GM19395 (cell line): ENCODE measurements around the gene COASY.

Source experiments
- ATAC-seq: cut with Tn5 transposase; IDR thresholded peaks from one replicate; pipeline ENCODE4 v1.9.1; 2021; ENCODE audit warnings: mild to moderate bottlenecking, moderate library complexity; ENCODE audit not compliant: unreplicated experiment

The COASY gene

DNA sequence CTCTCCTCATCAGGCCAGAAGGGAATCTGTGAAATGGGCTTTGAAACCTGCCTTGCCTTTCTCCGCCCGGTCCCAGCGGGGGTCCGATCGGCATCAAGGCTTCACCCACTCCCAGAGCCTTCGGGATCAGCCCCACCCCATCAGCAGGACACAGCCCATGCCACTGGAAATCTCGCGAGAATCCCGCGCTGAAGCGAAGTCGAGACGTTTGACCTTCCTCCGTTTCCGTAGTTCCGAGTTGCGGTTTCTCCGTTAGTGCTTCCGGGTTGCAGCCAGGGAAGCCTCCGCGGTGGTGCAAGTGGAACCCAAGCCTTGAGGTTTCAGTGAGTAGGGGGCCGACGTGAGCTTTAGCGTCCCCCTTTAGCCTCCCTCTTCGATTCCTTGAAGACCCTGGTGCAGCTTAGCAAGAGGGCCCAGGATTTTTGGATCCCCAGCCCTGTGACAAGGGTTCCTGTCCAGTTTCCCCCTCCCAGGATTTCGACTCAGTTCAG, at the start of gene COASY:
Gene COASY (plus strand): TSS at position 252 of the 491 bp plus-strand sequence. CDS start 475 bp downstream, outside the sequence.
- ATAC-seq: peak; percentile 62

DNA sequence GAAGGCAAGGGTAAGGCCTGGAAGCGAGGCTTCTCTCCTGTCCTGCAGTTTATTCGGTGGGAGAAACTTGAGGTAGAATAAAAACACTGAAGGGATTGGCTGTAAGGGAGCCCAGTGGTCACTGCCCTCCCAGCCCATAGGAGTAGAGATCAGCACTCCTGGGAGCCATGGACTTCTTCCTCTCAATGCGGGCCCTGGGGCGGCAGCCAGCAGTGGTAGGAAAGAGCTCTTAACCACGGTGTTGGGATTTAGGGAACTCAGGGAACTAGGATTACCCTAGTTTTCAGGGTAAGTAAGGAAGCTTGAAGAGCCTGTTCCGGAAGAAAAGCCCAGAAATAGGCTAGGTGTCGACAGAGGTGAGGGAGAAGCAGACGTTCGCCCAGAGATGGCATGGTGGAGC, 49.7 kb upstream of the COASY start:
- no peak for ATAC-seq

DNA sequence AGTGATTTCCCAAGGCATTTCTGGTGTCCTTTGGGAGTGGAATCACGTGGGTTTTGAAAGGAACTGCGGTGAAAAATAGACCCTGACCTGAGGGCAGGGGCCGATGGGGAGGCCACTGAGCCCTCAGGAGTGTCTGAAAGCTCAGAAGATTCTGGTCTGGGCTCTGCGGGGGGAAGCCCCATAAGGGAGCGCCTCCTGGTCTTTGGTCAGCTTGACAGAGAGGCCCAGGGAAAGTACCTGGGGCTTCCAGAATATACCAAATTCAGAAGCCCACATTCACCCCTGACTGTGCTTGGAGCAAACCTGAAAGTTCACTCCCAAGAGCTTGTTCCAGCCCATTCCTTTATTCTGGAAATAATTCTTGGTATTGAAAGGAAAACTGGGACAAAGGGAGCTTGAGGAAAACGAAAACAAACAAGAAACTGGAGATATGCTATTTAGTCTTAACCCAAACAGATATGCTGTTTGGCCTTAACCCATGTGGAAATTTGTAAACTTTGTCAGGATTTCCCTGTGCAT, 49.2 kb upstream of the COASY start:
- ATAC-seq: no peak

DNA sequence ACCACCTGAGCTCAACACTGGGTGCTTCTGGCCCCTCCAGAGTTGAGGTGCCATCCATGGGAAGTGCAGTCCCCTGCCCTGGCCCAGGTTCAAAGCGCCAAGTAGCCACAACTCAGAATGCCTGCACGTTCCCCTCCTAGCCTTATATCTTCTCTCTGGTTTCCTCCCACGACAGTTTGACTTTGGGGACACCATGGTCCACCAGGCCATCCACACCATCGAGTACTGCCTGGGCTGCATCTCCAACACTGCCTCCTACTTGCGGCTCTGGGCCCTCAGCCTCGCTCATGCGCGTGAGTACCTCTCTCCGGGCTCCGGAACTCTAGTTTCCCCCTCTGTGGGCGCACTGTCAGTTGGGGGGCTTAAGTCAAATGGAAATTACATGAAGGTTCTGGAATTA, 48.3 kb upstream of the COASY start:
- ATAC-seq: no peak

DNA sequence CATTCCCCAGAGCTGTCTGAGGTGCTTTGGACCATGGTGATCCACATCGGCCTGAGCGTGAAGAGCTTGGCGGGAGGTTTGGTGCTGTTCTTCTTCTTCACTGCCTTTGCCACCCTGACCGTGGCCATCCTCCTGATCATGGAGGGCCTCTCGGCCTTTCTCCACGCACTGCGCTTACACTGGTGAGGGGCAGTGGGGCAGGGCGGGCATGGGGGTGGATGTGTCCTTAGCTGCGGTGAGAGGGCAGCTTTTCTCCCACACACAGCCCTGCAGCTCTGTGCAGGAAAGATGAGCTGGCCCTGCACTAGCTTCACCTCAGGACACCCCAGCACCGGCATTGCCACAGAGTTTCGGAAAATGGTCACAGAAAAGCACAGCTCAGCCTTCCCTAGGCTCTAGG, 47.7 kb upstream of the COASY start:
- ATAC-seq: no peak

DNA sequence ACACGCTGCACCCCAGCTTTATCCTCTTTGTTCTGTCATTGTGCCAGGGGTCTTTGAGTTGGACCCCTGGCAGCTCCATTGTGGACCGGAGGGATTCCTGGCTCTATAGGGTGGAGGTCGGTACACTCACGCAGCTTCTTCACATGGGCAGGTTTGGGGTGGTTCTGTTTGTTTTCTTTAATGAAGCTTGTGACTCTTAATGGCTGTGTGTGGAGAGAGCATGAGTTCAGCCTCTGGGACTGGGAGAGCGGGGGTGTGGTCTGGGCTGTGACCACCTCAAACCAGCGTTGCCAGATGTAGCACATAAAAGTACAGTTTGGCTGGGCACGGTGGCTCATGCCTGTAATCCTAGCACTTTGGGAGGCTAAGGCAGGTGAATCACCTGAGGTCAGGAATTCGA, 47.1 kb upstream of the COASY start:
- ATAC-seq: no peak

DNA sequence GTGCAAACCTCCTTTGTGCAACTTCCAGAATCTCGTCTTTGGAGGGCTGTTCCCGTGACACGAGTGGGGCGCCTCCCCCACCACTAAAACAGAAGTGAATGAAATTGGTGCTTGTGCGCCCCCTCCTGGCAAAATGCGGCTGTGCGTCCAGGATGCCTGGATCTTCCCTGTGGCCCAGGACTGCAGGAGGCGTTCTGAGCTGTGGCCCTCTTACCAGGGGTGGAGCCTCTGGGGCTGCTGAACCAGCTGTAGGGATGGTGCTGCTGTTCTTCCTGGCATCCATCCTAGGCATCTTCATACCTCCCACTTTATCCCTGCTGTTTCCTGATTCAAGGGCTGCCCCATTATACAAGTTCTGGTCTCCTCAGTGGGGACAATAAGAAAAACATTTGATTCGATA, 44.4 kb upstream of the COASY start:
- no peak for ATAC-seq

DNA sequence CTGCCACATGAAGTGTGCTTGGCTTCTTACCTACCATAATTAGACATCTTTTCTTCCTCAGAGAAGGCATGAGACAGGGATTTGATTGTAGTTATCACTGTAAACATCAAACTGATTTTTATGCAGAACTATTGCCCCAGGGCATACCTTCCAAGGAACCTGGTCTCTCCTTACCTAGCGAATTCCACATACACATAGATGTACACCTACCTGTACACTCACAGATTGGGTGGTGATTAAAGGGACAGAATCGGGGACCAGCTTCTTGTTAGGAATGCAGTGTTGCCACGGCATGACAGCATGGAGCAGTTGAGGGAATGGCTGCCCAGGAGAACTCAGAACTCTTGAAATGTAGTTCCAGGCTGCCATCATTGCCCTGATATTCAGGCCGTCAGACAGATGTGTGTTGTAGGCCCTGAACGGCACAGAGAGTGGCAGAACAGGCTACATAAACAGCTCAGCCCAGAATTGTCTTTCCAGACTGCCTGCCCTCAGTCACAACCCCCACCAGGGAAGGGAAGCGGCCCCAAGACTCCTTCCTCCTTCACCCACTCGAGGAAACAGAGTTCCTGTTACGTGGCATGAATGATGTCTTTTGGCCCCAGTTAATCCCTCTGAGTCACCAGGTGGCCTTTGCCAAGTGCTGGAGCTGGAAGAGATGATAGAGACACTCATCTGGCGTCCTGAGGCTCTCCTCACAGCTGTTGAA, 43.7 kb upstream of the COASY start:
- no peak for ATAC-seq

DNA sequence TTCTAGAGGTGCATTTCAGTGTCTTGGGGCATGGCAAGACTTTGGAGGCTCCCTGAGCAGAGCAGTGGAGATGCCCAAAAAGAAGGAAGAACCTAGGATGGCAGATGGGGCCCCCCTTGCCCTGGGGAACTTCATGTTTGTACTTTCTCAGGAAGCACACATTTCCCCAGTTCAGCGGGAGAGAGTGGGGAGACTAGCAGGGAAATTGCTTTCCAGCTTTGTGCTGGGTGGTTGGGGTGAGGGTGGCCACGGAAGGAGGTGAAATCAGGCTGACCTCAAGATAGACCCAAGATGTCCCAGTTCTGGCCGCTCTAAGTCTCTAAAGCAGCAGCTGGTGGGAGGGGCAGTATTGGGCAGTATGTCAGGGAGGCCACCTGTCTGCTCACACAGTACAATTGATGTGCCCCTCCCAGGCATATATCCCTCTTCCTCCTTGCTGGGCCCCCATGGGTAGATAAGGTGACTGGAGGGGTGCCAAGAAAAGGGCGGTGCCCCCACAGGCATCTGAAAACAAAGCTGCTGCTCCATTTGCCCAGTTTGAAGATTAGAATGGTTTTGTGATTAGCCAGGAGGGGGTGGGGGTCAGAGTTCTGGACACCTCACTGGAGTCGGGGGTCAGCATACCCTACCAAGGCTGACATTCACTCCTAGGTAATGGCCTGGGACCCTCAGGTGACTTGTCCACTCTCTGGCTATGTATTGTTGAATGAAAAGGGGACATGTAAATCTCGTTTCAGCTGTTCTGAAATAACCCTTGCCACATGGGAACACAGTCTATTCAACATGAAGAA, 43.0 kb upstream of the COASY start:
- no peak for ATAC-seq

DNA sequence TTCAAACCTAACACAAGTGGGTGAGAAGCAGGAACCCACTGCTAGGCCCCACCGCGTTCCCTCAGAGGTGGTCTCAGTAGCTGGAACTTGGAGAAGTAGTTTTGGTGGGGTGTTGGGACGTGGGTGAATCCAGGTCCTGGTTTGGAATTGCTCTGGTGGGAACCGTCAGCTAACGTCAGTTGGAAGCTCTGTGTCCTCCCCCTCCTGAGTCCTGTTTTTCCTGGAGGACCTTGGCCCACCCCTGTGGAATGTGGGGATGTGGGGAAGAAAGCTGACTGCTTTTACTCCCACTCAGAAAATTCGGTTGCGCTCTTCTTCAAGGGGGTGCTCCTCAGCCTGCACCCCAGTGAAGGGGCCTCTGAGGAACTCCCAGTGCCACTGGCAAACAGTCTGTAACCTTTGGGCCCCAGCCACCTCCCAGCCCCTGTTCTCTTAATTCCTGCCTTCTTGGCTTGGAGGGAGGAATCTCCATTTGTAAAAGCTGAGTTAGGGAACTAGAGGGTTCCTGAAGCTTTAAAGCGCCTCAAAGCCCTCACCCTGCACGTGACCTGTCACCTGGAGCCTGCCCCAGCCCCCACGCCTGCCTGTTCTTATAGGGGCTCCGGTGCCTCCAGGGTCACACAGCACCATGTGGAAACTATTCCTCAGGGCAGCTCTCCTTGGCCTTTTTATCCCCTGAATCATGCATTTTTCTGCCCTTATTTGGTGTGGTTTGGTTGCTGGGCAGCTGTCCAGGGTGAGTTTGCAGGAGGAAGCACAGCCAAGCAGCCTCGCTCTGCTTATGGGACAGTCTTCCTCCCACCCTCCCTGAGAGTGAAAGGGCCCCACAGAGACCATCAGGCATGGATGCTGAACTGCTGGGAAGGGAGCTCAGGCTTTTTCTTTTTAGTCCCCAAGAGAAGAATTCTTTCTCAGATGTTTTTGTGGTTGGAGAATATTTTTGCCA, 42.1 kb upstream of the COASY start:
- ATAC-seq: no peak

DNA sequence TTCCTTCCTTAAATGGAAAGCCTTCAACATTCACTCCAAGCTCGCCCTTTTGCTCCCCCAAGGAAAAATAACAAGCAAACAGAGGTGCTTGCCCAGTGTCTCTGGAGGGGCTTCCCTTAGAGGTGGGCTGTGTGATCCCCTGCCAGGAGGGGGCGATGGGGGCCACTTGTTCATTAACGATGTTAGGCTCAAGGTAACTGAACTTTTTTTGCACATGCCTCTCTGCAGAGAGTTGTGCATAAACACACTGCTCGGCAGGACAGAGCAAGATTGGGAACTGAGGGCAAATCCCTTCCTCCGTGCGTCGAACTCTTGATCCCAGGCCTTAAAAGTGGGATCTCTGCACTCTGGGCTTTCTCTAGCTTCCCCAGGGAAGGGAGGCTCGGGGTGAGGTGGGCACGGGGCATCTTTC, 41.4 kb upstream of the COASY start:
- ATAC-seq: no peak

DNA sequence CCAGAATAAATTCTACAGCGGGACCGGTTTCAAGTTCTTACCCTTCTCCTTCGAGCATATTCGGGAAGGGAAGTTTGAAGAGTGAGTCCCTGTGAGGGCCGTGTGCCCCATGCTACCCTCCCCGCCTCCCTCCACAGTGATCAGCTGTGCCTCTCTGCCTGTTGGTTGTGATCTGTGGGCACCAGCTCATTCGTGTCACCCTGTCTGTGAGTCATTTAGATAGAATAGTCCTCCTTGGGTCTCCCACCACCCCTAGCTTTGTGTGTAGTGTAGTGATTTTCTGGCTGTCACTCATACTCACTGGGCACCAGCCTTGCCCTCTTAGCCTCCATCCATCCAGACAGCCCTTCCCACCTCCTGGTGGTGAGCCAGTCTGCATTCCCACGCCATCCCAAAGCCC, 40.9 kb upstream of the COASY start:
- no peak for ATAC-seq

DNA sequence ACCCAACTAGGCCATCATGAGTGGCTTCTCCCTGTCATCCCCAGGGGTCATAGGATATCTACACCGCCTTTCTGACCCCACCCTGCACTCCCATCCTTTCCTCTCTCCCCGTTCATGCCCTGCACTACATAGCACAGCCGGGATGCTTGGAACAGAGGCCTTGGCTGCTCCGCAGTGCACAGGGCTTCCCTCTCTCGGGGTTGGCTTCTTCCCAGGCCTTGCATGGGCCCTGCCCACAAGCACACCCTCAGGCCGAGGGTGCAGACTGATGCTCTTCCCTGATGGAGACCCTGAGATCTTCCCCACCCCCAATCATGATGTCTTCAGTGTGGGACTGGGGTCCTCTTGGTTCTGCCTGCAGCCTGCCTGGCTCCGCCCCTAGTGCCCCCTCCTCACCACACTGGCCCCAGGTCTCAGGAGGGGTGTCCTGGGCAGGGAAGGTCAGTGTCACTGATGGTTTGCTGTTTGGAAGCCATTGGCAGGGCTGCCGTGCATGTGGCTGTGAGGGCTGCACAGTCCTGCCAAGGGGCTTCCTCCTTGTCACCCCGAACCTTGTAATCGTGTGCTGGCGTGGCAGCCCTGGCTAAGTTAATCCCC, 40.2 kb upstream of the COASY start:
- no peak for ATAC-seq

DNA sequence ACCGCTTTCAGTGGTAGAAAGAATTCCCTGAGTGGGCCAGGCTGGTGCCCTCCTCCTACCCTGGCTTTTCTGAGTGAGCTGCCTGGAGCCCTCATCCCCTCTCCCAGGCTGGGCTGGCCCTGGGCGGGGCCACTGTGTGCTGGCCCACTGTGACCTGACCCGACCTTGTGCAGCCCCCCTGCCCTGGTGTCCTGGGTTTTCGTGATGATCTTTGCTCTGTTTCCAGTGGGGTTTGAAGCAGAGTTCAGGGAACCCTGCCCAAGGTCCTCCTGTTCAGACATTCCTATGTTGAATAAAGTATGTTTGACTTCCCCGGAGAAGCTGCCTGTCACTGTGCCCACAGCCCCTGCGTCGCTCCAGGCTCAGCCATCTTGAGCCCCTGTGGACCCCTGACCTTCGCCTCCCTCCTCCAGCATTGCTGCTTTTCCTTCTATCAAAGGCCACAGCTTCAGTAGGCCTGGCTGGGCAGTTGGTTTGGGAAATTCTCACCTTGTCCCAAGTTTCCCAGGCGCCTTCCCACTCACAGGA, 39.6 kb upstream of the COASY start:
- ATAC-seq: no peak

DNA sequence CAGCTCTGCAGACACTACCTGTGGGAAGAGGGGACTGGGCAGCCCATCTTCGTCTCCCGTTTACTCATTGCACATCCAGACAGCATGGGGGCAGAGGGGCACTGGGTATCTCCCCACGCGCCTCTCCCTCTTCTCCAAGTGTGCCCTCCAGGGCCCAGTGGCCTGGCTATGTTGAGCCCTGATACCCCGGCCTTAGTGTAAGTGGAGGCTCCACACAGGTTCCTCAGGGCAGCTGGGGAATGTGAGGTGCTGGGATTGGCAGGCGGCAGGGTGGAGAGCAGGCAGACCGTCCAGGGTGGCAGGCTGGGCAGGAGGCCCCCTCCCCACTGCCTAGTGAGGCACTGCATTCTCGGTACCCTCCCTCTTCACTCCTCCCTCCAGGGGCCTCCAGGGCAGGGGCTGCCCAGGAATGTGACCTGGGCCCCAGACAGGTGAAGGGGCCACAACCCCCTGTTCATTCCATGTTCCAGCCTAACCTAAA, 39.1 kb upstream of the COASY start:
- no peak for ATAC-seq

DNA sequence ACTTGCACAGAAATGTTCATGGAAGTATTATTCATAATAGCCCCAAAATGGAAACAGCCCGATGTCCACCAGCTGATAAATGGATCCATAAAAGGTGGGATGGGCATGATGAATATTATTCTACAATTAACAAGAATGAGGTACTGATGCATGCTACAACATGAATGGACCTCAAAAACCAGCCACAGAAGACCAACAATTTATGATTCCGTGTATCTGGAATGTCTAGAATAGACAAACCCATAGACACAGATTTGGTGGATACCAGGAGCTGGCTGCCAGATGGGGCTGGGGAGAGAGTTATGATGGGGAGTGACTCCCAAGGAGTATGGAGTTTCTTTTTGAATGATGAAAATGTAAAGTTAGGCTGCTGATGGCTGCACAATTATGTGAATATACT, 36.7 kb upstream of the COASY start:
- ATAC-seq: no peak

DNA sequence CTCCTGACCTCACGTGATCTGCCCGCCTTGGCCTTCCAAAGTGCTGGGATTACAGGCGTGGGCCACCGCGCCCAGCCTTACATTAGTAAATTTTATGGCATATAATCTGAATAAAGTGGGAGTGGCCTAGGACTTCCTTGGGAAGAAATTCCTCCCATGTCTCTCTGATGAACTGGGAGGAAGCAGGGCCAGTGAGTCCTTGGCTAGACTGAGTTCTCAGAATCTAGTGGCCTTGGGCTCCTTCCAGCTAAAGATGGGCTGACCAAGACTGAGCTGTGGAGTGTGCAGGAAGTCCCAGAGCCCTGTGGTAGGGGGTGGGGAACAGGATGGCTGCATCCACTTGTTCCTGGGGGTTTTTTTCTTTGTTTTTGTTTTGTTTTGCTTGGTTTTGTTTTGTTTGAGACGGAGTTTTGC, 35.9 kb upstream of the COASY start:
- no peak for ATAC-seq

DNA sequence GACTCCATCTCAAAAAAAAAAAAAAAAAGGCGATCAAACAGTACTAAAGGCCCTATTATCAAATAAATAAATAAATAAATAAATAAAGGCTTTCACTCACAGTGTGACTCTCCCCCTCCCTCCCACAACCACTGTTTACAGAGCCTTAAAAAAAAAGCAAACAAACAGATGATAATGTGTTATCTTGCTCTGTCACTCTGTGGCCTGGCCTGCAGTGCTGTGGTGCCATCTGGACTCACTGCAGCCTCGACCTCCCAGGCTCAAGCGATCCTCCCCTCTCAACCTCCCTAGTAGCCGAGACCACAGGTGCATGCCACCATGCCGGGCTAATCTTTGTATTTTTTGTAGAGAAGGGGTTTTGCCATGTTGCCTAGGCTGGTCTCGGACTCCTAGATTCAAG, 34.0 kb upstream of the COASY start:
- ATAC-seq: no peak

DNA sequence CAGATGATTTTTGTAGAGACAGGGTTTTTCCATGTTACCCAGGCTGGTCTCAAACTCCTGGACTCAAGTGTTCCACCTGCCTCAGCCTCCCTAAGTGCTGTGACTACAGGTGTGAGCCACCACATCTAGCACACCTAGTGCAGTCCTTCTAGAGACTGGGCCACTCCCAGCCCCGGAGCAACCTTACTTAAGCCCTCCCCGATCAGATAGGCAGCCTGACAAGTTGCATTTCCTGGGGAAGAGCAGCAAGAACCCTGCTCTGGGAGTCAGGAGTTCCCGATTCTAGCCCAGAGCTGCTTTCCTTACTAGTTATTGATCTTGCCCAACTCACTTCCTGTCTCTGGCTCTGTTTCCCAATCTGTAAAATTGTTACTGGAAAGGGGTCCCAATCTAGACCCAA, 32.9 kb upstream of the COASY start:
- no peak for ATAC-seq

DNA sequence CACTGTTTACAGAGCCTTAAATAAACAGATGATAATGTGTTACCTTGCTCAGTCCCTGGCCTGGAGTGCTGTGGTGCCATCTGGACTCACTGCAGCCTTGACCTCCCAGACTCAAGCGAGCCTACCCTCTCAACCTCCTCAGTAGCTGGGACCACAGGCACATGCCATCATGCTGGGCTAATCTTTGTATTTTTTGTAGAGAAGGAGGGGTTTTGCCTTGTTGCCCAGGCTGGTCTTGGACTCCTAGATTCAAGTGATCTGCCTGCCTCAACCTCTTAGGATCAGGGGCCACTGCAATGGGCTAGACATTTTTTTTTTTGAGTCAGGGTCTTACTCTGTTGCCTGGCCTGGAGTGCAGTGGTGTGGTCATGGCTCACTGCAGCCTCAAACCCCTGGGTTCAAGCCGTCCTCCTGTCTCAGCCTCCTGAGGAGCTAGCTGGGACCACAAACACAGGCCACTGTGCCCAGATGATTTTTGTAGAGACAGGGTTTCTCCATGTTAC, 30.9 kb upstream of the COASY start:
- ATAC-seq: no peak
